Measurements from ENCODE around the gene SLCO3A1. TPM values are rescaled to one million over a fixed set of nuclear protein-coding genes. Genes with fewer than 3 reads are reported as not detected.

The SLCO3A1 gene
- total and polyA plus RNA-seq, 2 experiments from 2014 or later = 1.9 to 6.9 TPM

GRCh38 chr15:91876187-91876586 lies 22.7 kb downstream of the SLCO3A1 start:
- no peaks in the 10 kb centered on the region for H3K9me3 ChIP-seq (ENCODE audit: low read depth)
- no peak overlapping the region for H3K27ac ChIP-seq
- no peaks in the 10 kb centered on the region for H3F3A ChIP-seq (ENCODE audit: insufficient read depth)
- no peaks in the 10 kb centered on the region for H3K9me2 ChIP-seq (ENCODE audit: insufficient read depth)
- DNase-seq = no peak
- H3K4me2 ChIP-seq (ENCODE audit: unreplicated experiment) = no peak overlapping the region
- H3K4me1 ChIP-seq (ENCODE audit: insufficient read depth) = no peaks in the 10 kb centered on the region
- WGBS, 2 experiments (ENCODE audit: low coverage in 1 of 2, low lambda C conversion rate in 2 of 2, missing lambda C conversion rate in 2 of 2) = 82 to 90% methylated on average over 5 of the region's 5 CpGs
- in situ Hi-C loops (cut with MboI) = no loop called here
- H3K4me3 ChIP-seq = no peak overlapping the region
- no peak overlapping the region for H3K9ac ChIP-seq
- H3K27me3 ChIP-seq (replicated peaks; ENCODE audit: insufficient read depth) = no peaks in the 10 kb centered on the region
- no peak for TF ChIP-seq EZH2phosphoT487 (IDR thresholded peaks at IDR 0.05; ENCODE audit: insufficient read depth, low read depth)
- TF ChIP-seq EZH2 (IDR thresholded peaks at IDR 0.05; ENCODE audit: insufficient read depth, poor library complexity, severe bottlenecking) = no peak
- H3K36me3 ChIP-seq (ENCODE audit: low read depth) = no peaks in the 10 kb centered on the region
- no peaks in the 10 kb centered on the region for H4K20me1 ChIP-seq (ENCODE audit: insufficient read depth)
- no peak overlapping the region for H2AFZ ChIP-seq
- 0 out of 2 replicates have a peak, but pooled peaks cover 3% of the 10 kb centered on the region for H3K79me2 ChIP-seq (ENCODE audit: insufficient read depth)

GRCh38 chr15:91878319-91878870 lies 24.9 kb downstream of the SLCO3A1 start:
- Histone ChIP-seq H4K20me1 (ENCODE audit: insufficient read depth) (no peaks in the 10 kb centered on the region), H3K9ac (no peak overlapping the region), H3K4me1 (ENCODE audit: insufficient read depth) (no peaks in the 10 kb centered on the region), H3K79me2 (ENCODE audit: insufficient read depth) (no peaks in the 10 kb centered on the region), H3K9me2 (ENCODE audit: insufficient read depth) (no peaks in the 10 kb centered on the region), H2AFZ (no peak overlapping the region), H3K36me3 (ENCODE audit: low read depth) (no peaks in the 10 kb centered on the region), H3K9me3 (ENCODE audit: low read depth) (no peaks in the 10 kb centered on the region), H3K27me3 (replicated peaks; ENCODE audit: insufficient read depth) (no peaks in the 10 kb centered on the region), H3K4me3 (no peak overlapping the region), H3K4me2 (ENCODE audit: unreplicated experiment) (no peak overlapping the region), H3F3A (ENCODE audit: insufficient read depth) (no peaks in the 10 kb centered on the region), H3K27ac (no peak overlapping the region)
- in situ Hi-C loops (cut with MboI) = no loop called here
- no peak for DNase-seq
- TF ChIP-seq EZH2 (IDR thresholded peaks at IDR 0.05; ENCODE audit: insufficient read depth, poor library complexity, severe bottlenecking) (no peak), EZH2phosphoT487 (IDR thresholded peaks at IDR 0.05; ENCODE audit: insufficient read depth, low read depth) (no peak)
- 87 to 92% methylated on average over 10 of the region's 10 CpGs for WGBS, 2 experiments (ENCODE audit: low coverage in 1 of 2, low lambda C conversion rate in 2 of 2, missing lambda C conversion rate in 2 of 2)

GRCh38 chr15:91879158-91879557 lies 25.6 kb downstream of the SLCO3A1 start:
- Histone ChIP-seq H3K9ac (no peak overlapping the region), H3K4me3 (no peak overlapping the region), H3K4me1 (ENCODE audit: insufficient read depth) (no peaks in the 10 kb centered on the region), H3K79me2 (ENCODE audit: insufficient read depth) (no peaks in the 10 kb centered on the region), H3K4me2 (ENCODE audit: unreplicated experiment) (no peak overlapping the region), H3K27ac (no peak overlapping the region), H3F3A (ENCODE audit: insufficient read depth) (no peaks in the 10 kb centered on the region), H3K9me2 (ENCODE audit: insufficient read depth) (no peaks in the 10 kb centered on the region), H4K20me1 (ENCODE audit: insufficient read depth) (no peaks in the 10 kb centered on the region), H2AFZ (no peak overlapping the region), H3K27me3 (replicated peaks; ENCODE audit: insufficient read depth) (no peaks in the 10 kb centered on the region), H3K36me3 (ENCODE audit: low read depth) (no peaks in the 10 kb centered on the region), H3K9me3 (ENCODE audit: low read depth) (no peaks in the 10 kb centered on the region)
- no peak for TF ChIP-seq EZH2 (IDR thresholded peaks at IDR 0.05; ENCODE audit: insufficient read depth, poor library complexity, severe bottlenecking)
- no peak for TF ChIP-seq EZH2phosphoT487 (IDR thresholded peaks at IDR 0.05; ENCODE audit: insufficient read depth, low read depth)
- in situ Hi-C loops (cut with MboI) = no loop called here
- WGBS, 2 experiments (ENCODE audit: low coverage in 1 of 2, low lambda C conversion rate in 2 of 2, missing lambda C conversion rate in 2 of 2) = 75 to 86% methylated on average over 2 of the region's 2 CpGs
- no peak for DNase-seq

GRCh38 chr15:91880373-91880772 lies 26.9 kb downstream of the SLCO3A1 start:
- no peak overlapping the region for H3K4me3 ChIP-seq
- 0 out of 2 replicates have a peak, but pooled peaks cover 5% of the 10 kb centered on the region for H3K4me1 ChIP-seq (ENCODE audit: insufficient read depth)
- H3K4me2 ChIP-seq (ENCODE audit: unreplicated experiment) = no peak overlapping the region
- in situ Hi-C loops (cut with MboI) = no loop called here
- no peaks in the 10 kb centered on the region for H3F3A ChIP-seq (ENCODE audit: insufficient read depth)
- TF ChIP-seq EZH2phosphoT487 (IDR thresholded peaks at IDR 0.05; ENCODE audit: insufficient read depth, low read depth) (no peak), EZH2 (IDR thresholded peaks at IDR 0.05; ENCODE audit: insufficient read depth, poor library complexity, severe bottlenecking) (no peak)
- no peak overlapping the region for H3K27ac ChIP-seq
- H3K9me2 ChIP-seq (ENCODE audit: insufficient read depth) = no peaks in the 10 kb centered on the region
- no peaks in the 10 kb centered on the region for H3K27me3 ChIP-seq (replicated peaks; ENCODE audit: insufficient read depth)
- no peak overlapping the region for H3K9ac ChIP-seq
- WGBS, 2 experiments (ENCODE audit: low coverage in 1 of 2, low lambda C conversion rate in 2 of 2, missing lambda C conversion rate in 2 of 2) = 88 to 93% methylated on average over 3 of the region's 3 CpGs
- H4K20me1 ChIP-seq (ENCODE audit: insufficient read depth) = no peaks in the 10 kb centered on the region
- no peaks in the 10 kb centered on the region for H3K79me2 ChIP-seq (ENCODE audit: insufficient read depth)
- no peak overlapping the region for H2AFZ ChIP-seq
- H3K36me3 ChIP-seq (ENCODE audit: low read depth) = no peaks in the 10 kb centered on the region
- H3K9me3 ChIP-seq (ENCODE audit: low read depth) = no peaks in the 10 kb centered on the region
- DNase-seq = no peak

All from GM23248 (cell line).